GM12874 (cell line): ENCODE data around the gene ANKH.

Source experiments
- TF ChIP-seq, protein P1 (sequence below): IDR thresholded peaks from 2 replicates; pipeline ENCODE4 v1.5.1; 2011; ENCODE audit warnings: low read depth, mild to moderate bottlenecking, control low read depth, low read length, moderate library complexity; ENCODE audit not compliant: insufficient read depth

The ANKH gene

DNA sequence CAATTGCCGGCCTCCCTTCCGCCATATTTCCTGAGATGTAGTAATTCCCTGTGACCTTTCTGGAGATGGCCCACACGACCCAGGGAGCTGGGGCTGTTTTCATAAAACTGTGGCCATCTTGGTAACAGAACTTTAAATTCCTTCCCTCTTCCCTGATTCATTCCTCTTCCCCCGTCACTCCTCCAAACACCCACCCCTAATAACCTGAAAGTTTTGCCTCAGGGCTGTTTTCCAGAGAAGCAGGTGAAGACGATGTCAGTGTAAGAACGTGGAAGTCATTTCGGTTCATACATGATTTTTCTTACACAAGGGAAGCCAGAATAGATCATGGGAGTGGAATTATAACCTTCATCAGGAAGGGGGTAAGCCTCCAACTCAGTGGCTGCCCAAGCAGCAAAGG lies 40.6 kb upstream of the ANKH start:
- TF ChIP-seq, protein P1, sequence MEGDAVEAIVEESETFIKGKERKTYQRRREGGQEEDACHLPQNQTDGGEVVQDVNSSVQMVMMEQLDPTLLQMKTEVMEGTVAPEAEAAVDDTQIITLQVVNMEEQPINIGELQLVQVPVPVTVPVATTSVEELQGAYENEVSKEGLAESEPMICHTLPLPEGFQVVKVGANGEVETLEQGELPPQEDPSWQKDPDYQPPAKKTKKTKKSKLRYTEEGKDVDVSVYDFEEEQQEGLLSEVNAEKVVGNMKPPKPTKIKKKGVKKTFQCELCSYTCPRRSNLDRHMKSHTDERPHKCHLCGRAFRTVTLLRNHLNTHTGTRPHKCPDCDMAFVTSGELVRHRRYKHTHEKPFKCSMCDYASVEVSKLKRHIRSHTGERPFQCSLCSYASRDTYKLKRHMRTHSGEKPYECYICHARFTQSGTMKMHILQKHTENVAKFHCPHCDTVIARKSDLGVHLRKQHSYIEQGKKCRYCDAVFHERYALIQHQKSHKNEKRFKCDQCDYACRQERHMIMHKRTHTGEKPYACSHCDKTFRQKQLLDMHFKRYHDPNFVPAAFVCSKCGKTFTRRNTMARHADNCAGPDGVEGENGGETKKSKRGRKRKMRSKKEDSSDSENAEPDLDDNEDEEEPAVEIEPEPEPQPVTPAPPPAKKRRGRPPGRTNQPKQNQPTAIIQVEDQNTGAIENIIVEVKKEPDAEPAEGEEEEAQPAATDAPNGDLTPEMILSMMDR: no peak

DNA sequence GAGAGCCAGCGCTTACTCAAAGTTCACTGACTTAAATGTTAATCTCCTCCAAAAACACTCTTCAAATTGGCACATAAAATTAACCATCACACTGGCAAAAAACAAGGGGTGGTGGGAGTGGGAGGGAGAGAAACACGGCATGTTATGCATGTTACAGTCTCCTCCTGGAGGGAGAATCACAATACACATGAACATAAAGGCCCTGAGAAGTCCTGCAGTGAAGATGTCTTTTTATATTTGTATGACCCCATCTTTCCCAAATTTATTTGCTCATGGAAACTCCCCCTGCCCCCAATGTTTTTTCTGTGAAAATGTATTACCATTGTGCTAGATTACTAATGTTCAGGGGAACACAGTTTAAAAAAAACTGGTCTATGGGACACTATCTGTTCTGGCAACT lies 37.8 kb upstream of the ANKH start:
- TF ChIP-seq, protein P1: no peak

DNA sequence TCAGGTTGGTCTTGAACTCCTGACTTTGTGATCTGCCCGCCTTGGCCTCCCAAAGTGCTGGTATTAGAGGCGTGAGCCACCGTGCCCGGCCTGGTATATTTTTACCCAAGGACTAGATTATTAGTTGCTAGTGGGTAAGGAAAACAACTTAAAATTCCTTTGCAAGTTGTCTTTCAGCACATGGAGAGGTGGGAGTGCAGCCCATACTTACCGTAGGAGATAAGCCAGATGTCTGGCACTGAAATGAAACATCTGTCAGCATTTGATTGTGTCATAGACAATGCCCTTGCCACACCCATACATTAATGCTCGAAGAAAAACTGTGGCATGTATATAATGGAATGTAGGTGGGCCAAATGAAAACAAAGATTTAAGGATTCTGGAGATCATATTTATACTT lies 36.6 kb upstream of the ANKH start:
- TF ChIP-seq, protein P1: no peak

DNA sequence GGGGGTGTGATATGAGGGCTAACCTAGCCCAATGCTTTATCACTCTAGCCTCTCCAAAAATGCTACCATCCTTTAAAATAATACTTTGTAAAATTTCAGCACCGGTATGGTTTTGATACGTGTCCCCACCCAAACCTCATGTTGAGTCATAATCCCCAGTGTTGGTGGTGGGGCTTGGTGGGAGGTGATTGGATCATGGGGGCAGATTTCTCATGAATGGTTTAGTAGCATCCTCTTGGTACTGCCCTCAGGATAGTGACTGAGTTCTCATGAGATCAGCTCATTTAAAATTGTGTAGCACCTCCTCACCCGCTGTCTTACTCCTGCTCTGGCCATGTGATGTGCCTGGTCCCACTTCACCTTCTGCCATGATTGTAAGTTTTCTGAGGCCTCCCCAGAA lies 35.0 kb upstream of the ANKH start:
- TF ChIP-seq, protein P1: no peak

DNA sequence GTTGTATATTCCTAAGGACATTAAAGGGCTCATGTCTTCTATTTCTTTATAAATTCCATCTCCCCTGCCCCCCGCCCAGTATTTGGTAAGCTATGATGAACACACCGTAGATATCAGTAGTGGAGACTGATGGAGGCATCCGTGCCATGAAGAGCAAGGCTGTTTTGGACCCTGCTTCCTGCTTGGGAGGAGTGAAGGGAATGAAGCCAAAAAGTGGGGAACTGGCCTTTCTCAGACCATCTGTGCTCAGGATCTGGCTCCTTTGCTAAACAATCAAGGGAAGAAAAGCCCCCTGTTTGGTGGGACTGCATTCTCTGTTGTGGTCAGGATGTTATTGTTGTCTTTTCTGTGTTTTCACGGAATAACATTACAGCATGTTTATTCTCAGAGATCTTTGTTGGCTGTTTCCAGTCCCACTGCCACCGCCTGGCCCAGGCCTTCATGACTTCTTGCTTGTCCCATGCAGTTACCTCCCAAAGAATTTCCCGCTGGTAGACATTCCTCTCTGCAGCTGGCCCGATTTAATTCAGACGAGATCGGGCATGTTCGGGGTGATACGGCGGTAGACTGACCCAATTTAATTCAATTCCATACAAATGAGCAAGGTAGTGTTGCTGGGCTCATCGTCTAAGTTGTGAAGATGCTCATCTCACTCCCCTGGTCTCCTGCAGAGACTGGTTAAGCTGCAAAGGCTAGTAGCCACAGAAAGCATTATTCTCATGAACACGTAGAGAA lies 31.4 kb upstream of the ANKH start:
- TF ChIP-seq, protein P1: no peak

DNA sequence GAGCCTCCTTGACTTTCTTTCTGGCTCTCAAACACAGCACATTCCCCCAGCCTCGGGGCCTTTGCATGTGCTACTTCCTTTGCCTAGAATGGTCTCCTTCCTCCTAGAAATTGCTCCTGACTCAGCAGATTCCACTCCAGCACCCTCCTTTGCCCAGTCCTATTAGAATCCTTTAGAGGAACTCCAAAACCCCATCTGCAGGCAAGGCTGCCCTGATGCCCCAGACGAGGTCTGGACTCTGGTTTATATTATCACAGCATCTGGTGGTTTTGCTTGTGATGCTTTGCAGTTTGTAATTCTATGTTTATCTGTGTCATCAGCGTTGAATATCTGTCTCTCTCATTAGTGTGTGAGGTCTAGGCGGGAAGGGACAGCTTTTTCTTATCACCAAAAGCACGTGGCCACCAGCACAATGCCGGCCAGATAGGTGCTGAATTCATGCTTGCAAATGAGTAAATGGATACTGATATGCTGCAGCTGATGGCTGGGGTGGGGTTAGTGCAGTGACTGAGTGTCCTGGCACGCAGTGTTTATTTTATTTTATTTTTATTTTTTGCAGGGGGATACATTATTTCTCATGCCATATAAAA lies 30.0 kb upstream of the ANKH start:
- TF ChIP-seq, protein P1: no peak

DNA sequence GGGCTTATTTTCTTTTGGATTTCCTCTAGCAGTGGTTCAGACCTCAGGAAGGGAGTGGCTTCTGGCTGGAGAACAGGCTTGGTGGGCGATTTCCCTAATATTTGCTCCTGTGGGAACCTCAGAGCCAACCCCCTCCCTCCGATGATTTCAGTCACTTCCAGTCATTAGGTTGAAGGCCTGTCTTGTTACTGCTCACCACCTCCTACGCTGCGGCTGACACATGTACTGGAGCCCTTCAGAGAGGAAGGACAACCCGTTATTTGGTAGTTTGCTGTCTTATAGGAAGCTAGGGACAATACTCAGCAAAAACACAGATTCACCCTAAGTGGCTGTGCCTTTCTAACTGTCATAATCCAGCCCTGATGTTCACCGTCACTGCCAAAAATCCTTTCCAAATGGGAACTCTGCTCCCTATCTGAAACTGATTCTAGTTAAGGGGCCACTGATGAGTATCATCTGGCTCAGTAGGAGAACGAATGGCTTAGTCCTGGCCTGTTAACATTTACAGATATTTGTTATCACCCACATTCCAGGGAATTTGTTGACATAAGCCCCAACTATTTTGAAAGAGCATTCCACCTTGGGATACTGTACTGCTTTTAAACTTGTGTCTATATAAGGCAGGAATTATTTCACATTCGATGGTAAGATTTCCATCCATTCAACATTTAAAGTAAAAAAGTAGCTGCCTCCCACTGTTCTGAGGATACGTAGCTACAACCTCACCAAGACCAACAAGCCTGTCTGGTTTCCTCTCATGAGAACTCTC lies 29.3 kb upstream of the ANKH start:
- TF ChIP-seq, protein P1: no peak
